Mucosa of descending colon (tissue), 3 donors: ENCODE results near the gene BEST2. TPM values are rescaled to one million over a fixed set of nuclear protein-coding genes. Genes with fewer than 3 reads are reported as not detected.
"Not testable (repeated sequence)": the region's sequence is repeated elsewhere in the genome, so short reads cannot be mapped to it uniquely, and the experiment has no call there.

Experiments used
- ATAC-seq: fragments of 200-7000 bp; cut with Tn5 transposase; one replicate; pipeline ENCODE4 v1.9.1; 2020; ENCODE audit warnings: mild to moderate bottlenecking, moderate library complexity
- DNase-seq, 3 donors: peaks; one replicate each; pipeline ENCODE4 v3.0.0-alpha.2; 2020
- H3K36me3 ChIP-seq: fragments of 200-600 bp; one replicate; pipeline ENCODE4 v1.8.0; 2021; ENCODE audit warnings: low read depth, mild to moderate bottlenecking
- H3K4me1 ChIP-seq: fragments of 200-600 bp; one replicate; pipeline ENCODE4 v1.8.0; 2021; ENCODE audit warnings: low read depth, mild to moderate bottlenecking
- H3K4me3 ChIP-seq: fragments of 200-600 bp; one replicate; pipeline ENCODE4 v1.8.0; 2021; ENCODE audit warnings: mild to moderate bottlenecking
- H3K9me3 ChIP-seq: fragments of 200-600 bp; one replicate; pipeline ENCODE4 v1.8.0; 2021; ENCODE audit warnings: mild to moderate bottlenecking
- CTCF ChIP-seq: fragments of 200-600 bp; IDR thresholded peaks from one replicate; pipeline ENCODE4 v1.8.0; 2022; ENCODE audit warnings: antibody characterized with exemption, mild to moderate bottlenecking
- intact Hi-C, 2 donors: fragments of 100-400 bp; cut with DNase I in 1 of 2; cut with micrococcal nuclease in 1 of 2; formaldehyde crosslinking; loops; one replicate each; pipeline versions ENCODE4 v1.11.0 to v1.11.1; 2022; cut with DNase I, micrococcal nuclease
- total RNA-seq, 3 donors: library from RNA; stranded (reverse); fragmentation: NEBNext Ultra II Directional in 2 of 3; extraction: Animal tissue kit (Norgen Biotek cat#: 25700) in 2 of 3; gene quantifications; one replicate each; pipeline versions ENCODE4 v1.2.1 to v1.2.4, GENCODE V29; 2021 to 2023
- donor health status: DM: no; HTN: no; CAD: no; lungs with moderate emphysema.
- donor health status: DM: no; HTN: no; CAD: no.
- donor health status: DM: no; HTN: yes; CAD: no.

The BEST2 gene
- total RNA-seq, 3 donors from 2014 or later: 29.0 to 167 (median 32.2) TPM

- TF ChIP-seq CTCF: no peak
- Histone ChIP-seq H3K4me1 (peaks cover 21% of the 10 kb centered on the region), H3K9me3 (no peaks in the 10 kb centered on the region), H3K4me3 (no peak overlapping the region), H3K36me3 (no peaks in the 10 kb centered on the region)
- intact Hi-C loops: no loop called here
- DNase-seq (peak in 2 of 3 donors; percentile 32 to 43), ATAC-seq (peak; percentile 9)
Observed at GRCh38 chr19:12720851-12721655, 30.5 kb upstream of the BEST2 start.

DNA sequence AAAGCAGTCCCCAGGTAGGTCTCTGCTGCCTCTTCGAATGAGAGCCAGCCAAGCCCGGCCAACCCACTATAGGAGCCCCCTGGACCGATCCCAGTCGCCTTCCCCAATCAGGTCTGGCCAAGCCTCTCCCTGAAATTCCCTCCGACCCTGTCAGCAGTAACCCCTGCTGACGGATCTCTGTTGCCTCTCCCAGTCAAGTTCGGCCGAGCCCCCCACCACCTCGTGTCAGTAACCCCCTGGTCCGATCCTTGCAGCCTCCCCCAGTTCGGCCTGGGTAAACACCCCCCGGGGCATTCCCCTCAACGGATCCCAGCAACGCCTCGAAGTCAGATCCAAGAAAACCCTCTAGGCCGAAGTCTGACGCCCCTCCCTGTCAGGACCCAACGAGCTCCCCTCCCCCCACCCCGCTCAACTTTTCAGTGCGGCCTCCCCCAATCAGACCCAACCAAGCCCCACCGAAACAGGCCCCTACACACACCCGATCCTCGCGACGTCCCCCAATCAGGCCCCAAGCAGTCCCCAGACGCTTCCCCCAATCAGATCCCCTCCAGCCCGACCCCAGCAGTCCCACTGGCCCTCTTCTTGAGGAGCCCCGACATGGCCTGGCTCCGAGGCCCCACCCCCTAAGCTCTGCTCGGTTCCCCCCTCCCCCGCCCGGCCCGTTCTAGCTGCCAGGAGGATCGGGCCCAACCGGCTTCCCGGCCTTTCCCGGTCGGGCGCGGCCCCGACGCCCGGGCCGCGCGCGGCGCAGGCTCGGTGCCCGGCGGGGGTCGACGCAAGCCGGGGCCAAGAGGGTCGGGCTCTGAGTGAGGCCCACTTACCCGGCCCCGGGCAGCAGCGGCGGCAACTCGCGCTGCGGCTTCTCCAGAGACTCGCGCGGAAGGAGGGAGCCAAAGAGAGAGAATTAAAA, 29.7 kb upstream of the BEST2 start:
- Histone ChIP-seq H3K9me3 (no peaks in the 10 kb centered on the region), H3K36me3 (no peaks in the 10 kb centered on the region), H3K4me1 (peaks cover 21% of the 10 kb centered on the region), H3K4me3 (peak overlapping the region; percentile 63)
- DNase-seq (peak; percentile 64 to 84 (median 75)), ATAC-seq (peak; percentile 59)
- intact Hi-C loops: no loop called here
- no peak for TF ChIP-seq CTCF

DNA sequence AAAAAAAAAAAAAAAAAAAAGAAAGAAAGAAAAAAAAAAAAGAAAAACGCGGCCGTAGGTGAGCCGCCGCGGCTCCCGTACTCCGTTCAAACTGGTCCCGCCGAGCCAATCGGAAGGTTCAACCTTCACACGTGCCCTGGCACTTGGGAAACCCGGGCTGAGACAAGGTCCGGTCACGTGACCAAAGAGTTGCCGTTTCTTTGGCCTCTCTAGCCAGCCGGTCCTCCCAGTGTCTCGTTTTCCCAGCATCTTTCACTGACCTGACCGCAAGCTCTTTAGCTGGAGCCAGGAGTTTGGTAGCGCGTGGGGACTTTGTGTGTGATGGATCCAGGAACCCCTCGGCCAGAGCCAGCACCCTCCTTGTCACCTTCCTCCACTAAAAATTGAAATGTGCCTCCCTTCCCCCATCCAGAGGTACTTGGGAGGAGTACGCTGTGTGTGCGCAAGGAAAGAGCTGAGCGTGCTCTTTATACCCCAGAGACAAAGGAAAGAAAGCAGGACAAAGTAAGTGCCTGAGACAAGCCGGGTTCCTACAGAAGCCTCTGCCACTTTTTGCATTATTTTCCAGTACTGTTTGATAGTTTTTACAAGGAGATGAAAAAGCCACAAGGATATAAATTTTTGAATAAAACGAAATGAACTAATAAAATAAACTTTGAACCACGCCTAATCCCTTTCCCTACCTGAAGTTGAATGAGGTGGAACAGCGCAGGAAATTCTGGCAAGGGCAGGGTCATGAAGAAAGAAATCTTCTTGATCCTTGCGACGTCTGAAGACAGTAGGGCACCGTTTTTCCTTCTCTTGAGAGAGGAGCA, 28.8 kb upstream of the BEST2 start:
- Histone ChIP-seq H3K9me3 (no peaks in the 10 kb centered on the region), H3K36me3 (no peaks in the 10 kb centered on the region), H3K4me1 (peaks cover 21% of the 10 kb centered on the region), H3K4me3 (peak overlapping the region; percentile 63)
- intact Hi-C loops: no loop called here
- no peak for TF ChIP-seq CTCF
- ATAC-seq (peak; percentile 94), DNase-seq (peak; percentile 92 to 98 (median 98))

DNA sequence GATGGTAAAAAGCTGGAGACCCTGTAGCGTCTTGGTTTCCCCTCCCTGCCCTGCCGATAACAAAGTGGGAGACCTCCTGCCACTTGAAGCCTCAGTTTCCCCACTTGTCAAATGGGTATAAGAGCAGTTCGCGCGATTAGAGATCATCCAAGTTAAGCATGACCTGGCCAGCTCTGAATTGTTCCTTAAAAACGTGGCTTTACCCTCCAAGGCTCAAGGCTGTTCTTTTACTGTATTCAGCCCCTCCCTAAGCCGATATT, 28.3 kb upstream of the BEST2 start:
- H3K36me3 ChIP-seq: no peaks in the 10 kb centered on the region
- no peaks in the 10 kb centered on the region for H3K9me3 ChIP-seq
- no peak for TF ChIP-seq CTCF
- peaks cover 21% of the 10 kb centered on the region for H3K4me1 ChIP-seq
- no peak for DNase-seq
- ATAC-seq: no peak
- no peak overlapping the region for H3K4me3 ChIP-seq
- intact Hi-C loops: no loop called here

- Histone ChIP-seq H3K9me3 (no peaks in the 10 kb centered on the region), H3K4me3 (no peak within 1 kb of the TSS), H3K36me3 (no peaks in the 10 kb centered on the region), H3K4me1 (peaks cover 21% of the 10 kb centered on the region)
- DNase-seq: peak; percentile 73 to 75 (median 73)
- TF ChIP-seq CTCF: no peak
- intact Hi-C loops: no loop called here
- peak; percentile 57 for ATAC-seq
Observed at GRCh38 chr19:12723641-12724426, 27.8 kb upstream of the BEST2 start, which contains the start of gene TNPO2. TNPO2 (minus strand) TSS chr19:12723932; CDS start chr19:12720977, 2,955 bp downstream.

DNA sequence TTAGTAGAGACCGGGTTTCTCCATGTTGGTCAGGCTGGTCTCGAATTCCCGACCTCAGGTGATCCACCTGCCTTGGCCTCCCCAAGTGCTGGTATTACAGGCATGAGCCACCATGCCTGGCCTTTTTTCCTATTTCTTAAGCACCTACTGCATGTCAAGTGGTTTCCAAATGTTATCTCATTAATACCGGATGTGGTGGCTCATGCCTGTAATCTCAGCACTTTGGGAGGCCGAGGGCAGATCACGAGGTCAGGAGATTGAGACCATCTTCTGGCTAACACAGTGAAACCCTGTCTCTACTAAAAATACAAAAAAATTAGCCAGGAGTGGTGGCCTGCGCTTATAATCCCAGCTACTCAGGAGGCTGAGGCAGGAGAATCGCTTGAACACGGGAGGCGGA, 26.0 kb upstream of the BEST2 start:
- H3K4me1 ChIP-seq: peaks cover 19% of the 10 kb centered on the region
- H3K36me3 ChIP-seq, DNase-seq, H3K4me3 ChIP-seq, intact Hi-C loops, ATAC-seq, H3K9me3 ChIP-seq: not testable (repeated sequence)
